Caco-2 (cell line): ENCODE measurements around the gene PPP1R13L. TPM values are rescaled to one million over a fixed set of nuclear protein-coding genes. Genes with fewer than 3 reads are reported as not detected.

Experiments used
- BruUV-seq: library from RNA; stranded (reverse); fragments of 400-500 nt; replicated peaks from 2 replicates; lab custom pipeline; 2021; lab: Mats Ljungman, UMichigan
- CTCF ChIA-PET: fragments of 300-600 bp; sonication (Branson Sonifier 250); formaldehyde crosslinking; loops from one replicate; lab custom pipeline; 2022; ENCODE audit warnings: antibody characterized with exemption; lab: Charles Lee
- POLR2A ChIA-PET: fragments of 300-600 bp; sonication (Branson Sonifier 250); formaldehyde crosslinking; loops from one replicate; lab custom pipeline; 2022; ENCODE audit warnings: antibody characterized with exemption; lab: Charles Lee
- DNase-seq, 2 experiments: peaks; one replicate each; pipeline versions ENCODE4 v3.0.0 to v3.0.0-alpha.2; 2020 to 2022
- H3K27me3 ChIP-seq: replicated peaks from 2 replicates; pipeline ENCODE4 v1.6.0; 2011; ENCODE audit warnings: low read length; ENCODE audit not compliant: control insufficient read depth, insufficient read depth
- H3K36me3 ChIP-seq: 2 replicates; pipeline ENCODE4 v1.5.1; 2011; ENCODE audit warnings: low read length; ENCODE audit not compliant: control insufficient read depth, insufficient read depth
- H3K4me1 ChIP-seq: fragments of 250-450 bp; sonication (Bioruptor Pico); 2 replicates; pipeline ENCODE4 v1.5.1; 2020; ENCODE audit warnings: mild to moderate bottlenecking
- H3K4me3 ChIP-seq: 2 replicates; pipeline ENCODE4 v1.5.1; 2011; ENCODE audit warnings: low read depth, mild to moderate bottlenecking, control low read depth, low read length
- H3K9me3 ChIP-seq: fragments of 250-450 bp; sonication (Bioruptor Pico); 2 replicates; pipeline ENCODE4 v1.5.1; 2020; ENCODE audit warnings: mild to moderate bottlenecking, moderate library complexity
- H3K27ac Mint-ChIP-seq: one replicate; pipeline ENCODE4 v1.8.0; 2022; ENCODE audit warnings: mixed read lengths; ENCODE audit not compliant: unreplicated experiment
- H3K27me3 Mint-ChIP-seq: one replicate; pipeline ENCODE4 v1.8.0; 2022; ENCODE audit warnings: mixed read lengths; ENCODE audit not compliant: insufficient read depth, unreplicated experiment
- H3K36me3 Mint-ChIP-seq: one replicate; pipeline ENCODE4 v1.8.0; 2022; ENCODE audit warnings: mild to moderate bottlenecking, mixed read lengths; ENCODE audit not compliant: insufficient read depth, unreplicated experiment
- H3K4me1 Mint-ChIP-seq: one replicate; pipeline ENCODE4 v1.8.0; 2022; ENCODE audit warnings: low read depth, mixed read lengths; ENCODE audit not compliant: unreplicated experiment
- H3K4me3 Mint-ChIP-seq: one replicate; pipeline ENCODE4 v1.8.0; 2022; ENCODE audit warnings: mild to moderate bottlenecking, moderate library complexity, mixed read lengths; ENCODE audit not compliant: unreplicated experiment
- H3K9me3 Mint-ChIP-seq: one replicate; pipeline ENCODE4 v1.8.0; 2022; ENCODE audit warnings: mixed read lengths; ENCODE audit not compliant: unreplicated experiment
- CTCF ChIP-seq, 2 experiments: fragments of 200-600 bp in 1 of 2; IDR thresholded peaks; 1 replicate in 1 of 2; 2 replicates in 1 of 2; pipeline versions ENCODE4 v1.5.1 to v1.8.0; 2011 to 2022; ENCODE audit warnings: antibody characterized with exemption in 1 of 2, control low read depth in 1 of 2, inconsistent platforms in 1 of 2, low read depth in 1 of 2, low read length in 1 of 2, mild to moderate bottlenecking in 1 of 2, moderate library complexity in 1 of 2; ENCODE audit not compliant: insufficient read depth in 1 of 2, severe bottlenecking in 1 of 2, unreplicated experiment in 1 of 2
- intact Hi-C: fragments of 100-400 bp; cut with micrococcal nuclease; formaldehyde crosslinking; loops from one replicate; pipeline ENCODE4 v1.10.0; 2022; ENCODE audit not compliant: unreplicated experiment
- total RNA-seq: library from RNA; stranded (reverse); gene quantifications from 2 replicates; pipeline ENCODE4 v1.2.3, GENCODE V29; 2022

Gene PPP1R13L
- total RNA-seq, 1 experiment from 2014 or later: 65.8 TPM

GRCh38 chr19:45451131-45451849 is 46.4 kb upstream of the PPP1R13L start:
- ChIA-PET CTCF (no interaction called here), POLR2A (interaction anchor here (0.5 to 0.6 kb wide), 2 partner anchors 16 to 803 kb away, joined by 3 to 5 read pairs; no protein-coding TSS in a partner anchor)
- Histone ChIP-seq H3K9me3 (no peaks in the 10 kb centered on the region), H3K4me1 (peaks cover 35% of the 10 kb centered on the region), H3K27me3 (no peaks in the 10 kb centered on the region), H3K4me3 (peak overlapping the region; percentile 52), H3K36me3 (no peaks in the 10 kb centered on the region)
- H3K4me3 Mint-ChIP-seq: peak overlapping the region; percentile 82
- peak overlapping the region; percentile 98 for H3K27ac Mint-ChIP-seq
- BruUV-seq: TSS peak; percentile 81
- intact Hi-C loops: no loop called here
- H3K4me1 Mint-ChIP-seq: peaks cover 39% of the 10 kb centered on the region
- TF ChIP-seq CTCF (IDR thresholded peaks at IDR 0.05; ENCODE audit: insufficient read depth in 1 of 2, low read depth in 1 of 2, low read length in 1 of 2, severe bottlenecking in 1 of 2, unreplicated experiment in 1 of 2): no peak
- no peaks in the 10 kb centered on the region for H3K9me3 Mint-ChIP-seq
- H3K27me3 Mint-ChIP-seq: no peaks in the 10 kb centered on the region
- H3K36me3 Mint-ChIP-seq: peaks cover 19% of the 10 kb centered on the region
- DNase-seq: peak in 1 of 2 experiments; percentile 37

DNA sequence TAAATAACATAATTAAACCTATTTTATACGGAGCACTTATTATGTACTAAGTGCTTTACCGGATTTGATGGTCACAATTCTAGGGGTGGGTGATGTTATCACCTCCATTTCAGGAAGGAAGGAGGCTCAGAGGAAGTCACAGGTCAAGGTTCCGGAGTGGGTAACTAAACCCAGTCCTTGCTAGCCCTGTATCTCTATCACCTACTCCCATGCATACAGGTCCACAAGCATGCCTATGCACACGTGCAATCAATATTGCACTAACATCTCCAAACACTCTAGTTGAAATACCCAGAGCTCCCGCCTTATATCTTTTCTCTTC is 45.1 kb upstream of the PPP1R13L start:
- DNase-seq: no peak
- Mint-ChIP-seq H3K4me3 (peak overlapping the region; percentile 82), H3K36me3 (peaks cover 10% of the 10 kb centered on the region), H3K4me1 (peaks cover 39% of the 10 kb centered on the region), H3K27ac (peak overlapping the region; percentile 98), H3K9me3 (no peaks in the 10 kb centered on the region), H3K27me3 (no peaks in the 10 kb centered on the region)
- TF ChIP-seq CTCF (IDR thresholded peaks at IDR 0.05; ENCODE audit: insufficient read depth in 1 of 2, low read depth in 1 of 2, low read length in 1 of 2, severe bottlenecking in 1 of 2, unreplicated experiment in 1 of 2): no peak
- no peaks in the 10 kb centered on the region for H3K9me3 ChIP-seq
- POLR2A ChIA-PET: interaction anchor here (1.0 kb wide), 1 partner anchor 18 kb away, joined by 5 read pairs; the partner anchor contains the start of gene FOSB
- H3K27me3 ChIP-seq: no peaks in the 10 kb centered on the region
- CTCF ChIA-PET: interaction anchor here (1.2 to 3.2 kb wide), 2 partner anchors 10 to 29 kb away, joined by 3 to 14 read pairs; no protein-coding TSS in a partner anchor
- TSS peak; percentile 71 for BruUV-seq
- H3K4me3 ChIP-seq: peak overlapping the region; percentile 51
- H3K4me1 ChIP-seq: peaks cover 24% of the 10 kb centered on the region
- no peaks in the 10 kb centered on the region for H3K36me3 ChIP-seq
- intact Hi-C loops: loop anchor here (1.0 kb wide), 1 partner anchor 19 kb away; no protein-coding TSS in a partner anchor

DNA sequence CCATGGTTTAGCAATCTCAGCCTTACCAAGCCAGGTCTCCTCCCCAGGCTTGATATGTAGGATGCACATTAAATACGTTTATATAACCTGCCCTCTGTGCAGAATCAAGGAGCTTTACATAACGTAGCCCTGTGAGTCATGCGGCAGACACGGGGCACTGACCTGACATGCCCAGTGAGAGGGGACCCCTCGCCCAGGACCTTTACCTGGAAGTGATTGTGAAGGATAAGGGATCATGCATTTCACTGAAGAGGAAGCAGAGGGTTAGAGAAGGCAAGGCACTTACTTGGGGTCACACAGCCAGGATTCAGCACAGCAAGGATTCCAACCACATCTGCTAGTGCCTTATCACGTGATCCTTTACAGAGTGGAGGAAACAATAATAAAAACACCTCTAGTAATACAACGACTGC is 44.0 kb upstream of the PPP1R13L start:
- Mint-ChIP-seq H3K27me3 (no peaks in the 10 kb centered on the region), H3K9me3 (no peaks in the 10 kb centered on the region), H3K4me1 (peaks cover 39% of the 10 kb centered on the region), H3K4me3 (peak overlapping the region; percentile 38), H3K36me3 (peaks cover 12% of the 10 kb centered on the region), H3K27ac (peak overlapping the region; percentile 98)
- TF ChIP-seq CTCF (IDR thresholded peaks at IDR 0.05; ENCODE audit: insufficient read depth in 1 of 2, low read depth in 1 of 2, low read length in 1 of 2, severe bottlenecking in 1 of 2, unreplicated experiment in 1 of 2): no peak
- ChIA-PET POLR2A (interaction anchor here (1.0 kb wide), 1 partner anchor 19 kb away, joined by 5 read pairs; the partner anchor contains the start of gene FOSB), CTCF (interaction anchor here (1.1 to 3.2 kb wide), 3 partner anchors 9 to 30 kb away, joined by 3 to 14 read pairs (median 3); no protein-coding TSS in a partner anchor)
- no peak for DNase-seq
- BruUV-seq: no TSS peak
- Histone ChIP-seq H3K9me3 (no peaks in the 10 kb centered on the region), H3K27me3 (no peaks in the 10 kb centered on the region), H3K4me3 (no peak overlapping the region), H3K4me1 (peaks cover 31% of the 10 kb centered on the region), H3K36me3 (no peaks in the 10 kb centered on the region)
- intact Hi-C loops: no loop called here
